AG04450 (cell line): ENCODE data around the gene YDJC. TPM values are rescaled to one million over a fixed set of nuclear protein-coding genes. Genes with fewer than 3 reads are reported as not detected.

ENCODE experiments used
- CTCF ChIA-PET: fragments of 300-600, 350-600 bp; formaldehyde crosslinking; extraction: SDS; loops from one replicate; lab custom pipeline; 2022; ENCODE audit warnings: antibody characterized with exemption, inconsistent platforms; lab: Charles Lee
- POLR2A ChIA-PET: fragments of 350-600 bp; formaldehyde crosslinking; extraction: SDS; loops from one replicate; lab custom pipeline; 2021; ENCODE audit warnings: antibody characterized with exemption, inconsistent platforms; lab: Yijun Ruan, JAX
- DNase-seq: peaks from one replicate; pipeline ENCODE4 v3.0.0-alpha.2; 2011; ENCODE audit warnings: low read depth, low spot score
- H3K27ac ChIP-seq: one replicate; pipeline ENCODE4 v1.5.1; 2012; ENCODE audit warnings: low read depth, low read length, control low read depth
- H3K27me3 ChIP-seq: one replicate; pipeline ENCODE4 v1.6.0; 2012; ENCODE audit warnings: low read length; ENCODE audit not compliant: control insufficient read depth, insufficient read depth
- H3K4me3 ChIP-seq: 2 replicates; pipeline ENCODE4 v1.5.1; 2011; ENCODE audit warnings: mild to moderate bottlenecking, low read depth, low read length, control low read depth
- H3K9me3 ChIP-seq: 2 replicates; pipeline ENCODE4 v1.5.1; 2012; ENCODE audit warnings: low read length; ENCODE audit not compliant: control insufficient read depth, insufficient read depth
- CTCF ChIP-seq: IDR thresholded peaks from 2 replicates; pipeline ENCODE4 v1.5.1; 2011; ENCODE audit warnings: low read depth, low read length, control low read depth, inconsistent platforms
- polyA plus RNA-seq: library from polyadenylated mRNA; depleted of rRNA; stranded (reverse); fragments of >200 nt; gene quantifications from 2 replicates; pipeline ENCODE4 v1.2.3, GENCODE V29; 2011

The YDJC gene
- polyA plus RNA-seq, 1 experiment, result 9.0 TPM

- CTCF ChIA-PET, result interaction anchor here (1.1 to 1.5 kb wide), 3 partner anchors 10 to 55 kb away, joined by 3 read pairs; partner anchors contain the start of gene YDJC
- Histone ChIP-seq H3K27me3 (no peaks in the 10 kb centered on the region), H3K4me3 (no peak overlapping the region), H3K27ac (no peak overlapping the region), H3K9me3 (no peaks in the 10 kb centered on the region)
- no peak for DNase-seq
- POLR2A ChIA-PET, result no interaction called here
- TF ChIP-seq CTCF, result no peak
Observed at GRCh38 chr22:21592422-21592821, 37.4 kb downstream of the YDJC start.

GRCh38 chr22:21591695-21592094 is 38.1 kb downstream of the YDJC start:
- no peak overlapping the region for H3K4me3 ChIP-seq
- POLR2A ChIA-PET, result no interaction called here
- CTCF ChIA-PET, result no interaction called here
- H3K27ac ChIP-seq, result no peak overlapping the region
- H3K9me3 ChIP-seq, result no peaks in the 10 kb centered on the region
- TF ChIP-seq CTCF, result no peak
- no peak for DNase-seq
- no peaks in the 10 kb centered on the region for H3K27me3 ChIP-seq

GRCh38 chr22:21590809-21591641 is 38.8 kb downstream of the YDJC start:
- Histone ChIP-seq H3K27me3 (no peaks in the 10 kb centered on the region), H3K27ac (no peak overlapping the region), H3K4me3 (no peak overlapping the region), H3K9me3 (no peaks in the 10 kb centered on the region)
- DNase-seq, result no peak
- no peak for TF ChIP-seq CTCF
- ChIA-PET POLR2A (no interaction called here), CTCF (no interaction called here)

GRCh38 chr22:21589396-21589795 is 40.4 kb downstream of the YDJC start:
- ChIA-PET POLR2A (interaction anchor here (0.7 kb wide), 1 partner anchor 13 kb away, joined by 3 read pairs; no protein-coding TSS in a partner anchor), CTCF (no interaction called here)
- Histone ChIP-seq H3K27ac (no peak overlapping the region), H3K4me3 (no peak overlapping the region), H3K9me3 (no peaks in the 10 kb centered on the region), H3K27me3 (no peaks in the 10 kb centered on the region)
- DNase-seq, result no peak
- no peak for TF ChIP-seq CTCF
